ENCODE measurements around the gene CEL.

DNA sequence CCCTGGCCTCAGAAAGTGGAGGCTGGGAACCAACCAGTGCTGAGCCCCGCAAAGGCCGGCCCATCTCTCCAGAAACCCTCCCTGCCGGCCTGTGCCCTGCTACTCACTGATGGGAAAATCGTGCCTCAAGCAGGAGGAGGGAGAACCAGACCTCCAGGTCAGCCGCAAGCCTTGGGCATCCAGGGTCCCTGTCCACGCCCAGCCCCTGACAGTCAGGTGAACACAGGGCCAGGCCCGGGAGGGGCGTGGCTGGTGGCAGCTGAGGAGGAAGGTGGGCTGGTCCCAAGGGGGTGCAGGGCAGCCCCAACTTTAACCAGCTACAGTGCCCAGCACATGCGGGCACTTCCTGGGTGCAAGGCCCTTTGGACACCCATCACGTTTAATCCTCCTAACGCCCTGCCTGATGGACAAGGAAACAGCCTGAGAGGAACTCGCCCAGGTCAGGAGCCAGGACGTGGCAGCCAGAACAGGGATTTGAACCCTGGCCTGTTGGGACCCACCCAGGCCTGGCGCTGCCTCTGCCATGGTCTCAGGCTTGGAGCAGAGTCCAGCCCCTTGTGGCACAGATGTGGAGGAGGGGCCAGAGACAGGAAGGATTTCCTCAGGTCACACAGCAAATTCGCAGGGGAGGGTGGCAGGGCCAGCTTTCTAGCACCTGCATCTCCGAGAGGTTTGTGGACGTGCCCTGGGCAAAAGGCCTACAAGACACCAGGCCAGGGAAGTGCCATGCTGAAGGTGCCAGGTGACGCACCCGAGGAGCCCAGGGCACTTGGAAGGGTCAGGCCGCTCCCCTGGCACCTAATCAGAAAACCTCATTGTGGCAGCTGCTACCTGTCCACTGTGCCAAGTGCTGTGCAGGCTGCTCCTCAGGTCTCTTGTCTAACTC, 54.8 kb downstream of the CEL start:
- TF ChIP-seq, protein P1, sequence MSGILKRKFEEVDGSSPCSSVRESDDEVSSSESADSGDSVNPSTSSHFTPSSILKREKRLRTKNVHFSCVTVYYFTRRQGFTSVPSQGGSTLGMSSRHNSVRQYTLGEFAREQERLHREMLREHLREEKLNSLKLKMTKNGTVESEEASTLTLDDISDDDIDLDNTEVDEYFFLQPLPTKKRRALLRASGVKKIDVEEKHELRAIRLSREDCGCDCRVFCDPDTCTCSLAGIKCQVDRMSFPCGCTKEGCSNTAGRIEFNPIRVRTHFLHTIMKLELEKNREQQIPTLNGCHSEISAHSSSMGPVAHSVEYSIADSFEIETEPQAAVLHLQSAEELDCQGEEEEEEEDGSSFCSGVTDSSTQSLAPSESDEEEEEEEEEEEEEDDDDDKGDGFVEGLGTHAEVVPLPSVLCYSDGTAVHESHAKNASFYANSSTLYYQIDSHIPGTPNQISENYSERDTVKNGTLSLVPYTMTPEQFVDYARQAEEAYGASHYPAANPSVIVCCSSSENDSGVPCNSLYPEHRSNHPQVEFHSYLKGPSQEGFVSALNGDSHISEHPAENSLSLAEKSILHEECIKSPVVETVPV (CRISPR knock-in tag; IDR thresholded peaks at IDR 0.05) = no peak
- TF ChIP-seq, protein P2, sequence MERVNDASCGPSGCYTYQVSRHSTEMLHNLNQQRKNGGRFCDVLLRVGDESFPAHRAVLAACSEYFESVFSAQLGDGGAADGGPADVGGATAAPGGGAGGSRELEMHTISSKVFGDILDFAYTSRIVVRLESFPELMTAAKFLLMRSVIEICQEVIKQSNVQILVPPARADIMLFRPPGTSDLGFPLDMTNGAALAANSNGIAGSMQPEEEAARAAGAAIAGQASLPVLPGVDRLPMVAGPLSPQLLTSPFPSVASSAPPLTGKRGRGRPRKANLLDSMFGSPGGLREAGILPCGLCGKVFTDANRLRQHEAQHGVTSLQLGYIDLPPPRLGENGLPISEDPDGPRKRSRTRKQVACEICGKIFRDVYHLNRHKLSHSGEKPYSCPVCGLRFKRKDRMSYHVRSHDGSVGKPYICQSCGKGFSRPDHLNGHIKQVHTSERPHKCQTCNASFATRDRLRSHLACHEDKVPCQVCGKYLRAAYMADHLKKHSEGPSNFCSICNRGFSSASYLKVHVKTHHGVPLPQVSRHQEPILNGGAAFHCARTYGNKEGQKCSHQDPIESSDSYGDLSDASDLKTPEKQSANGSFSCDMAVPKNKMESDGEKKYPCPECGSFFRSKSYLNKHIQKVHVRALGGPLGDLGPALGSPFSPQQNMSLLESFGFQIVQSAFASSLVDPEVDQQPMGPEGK (CRISPR knock-in tag; IDR thresholded peaks at IDR 0.05; ENCODE audit: borderline replicate concordance) = no peak
- TF ChIP-seq SNAI2 (CRISPR knock-in tag; IDR thresholded peaks at IDR 0.05) (no peak), ZFP30 (CRISPR knock-in tag; IDR thresholded peaks at IDR 0.05) (no peak), CSDC2 (CRISPR knock-in tag; IDR thresholded peaks at IDR 0.05) (no peak), ZC3H10 (CRISPR knock-in tag; IDR thresholded peaks at IDR 0.05) (no peak), PPARA (CRISPR knock-in tag; IDR thresholded peaks at IDR 0.05; ENCODE audit: borderline replicate concordance) (no peak), GLIS3 (CRISPR knock-in tag; IDR thresholded peaks at IDR 0.05) (no peak), OSR1 (CRISPR knock-in tag; IDR thresholded peaks at IDR 0.05) (no peak), BACH2 (CRISPR knock-in tag; IDR thresholded peaks at IDR 0.05; ENCODE audit: borderline replicate concordance) (no peak), ZFP3 (CRISPR knock-in tag; IDR thresholded peaks at IDR 0.05) (no peak)
- TF ChIP-seq, protein P3, sequence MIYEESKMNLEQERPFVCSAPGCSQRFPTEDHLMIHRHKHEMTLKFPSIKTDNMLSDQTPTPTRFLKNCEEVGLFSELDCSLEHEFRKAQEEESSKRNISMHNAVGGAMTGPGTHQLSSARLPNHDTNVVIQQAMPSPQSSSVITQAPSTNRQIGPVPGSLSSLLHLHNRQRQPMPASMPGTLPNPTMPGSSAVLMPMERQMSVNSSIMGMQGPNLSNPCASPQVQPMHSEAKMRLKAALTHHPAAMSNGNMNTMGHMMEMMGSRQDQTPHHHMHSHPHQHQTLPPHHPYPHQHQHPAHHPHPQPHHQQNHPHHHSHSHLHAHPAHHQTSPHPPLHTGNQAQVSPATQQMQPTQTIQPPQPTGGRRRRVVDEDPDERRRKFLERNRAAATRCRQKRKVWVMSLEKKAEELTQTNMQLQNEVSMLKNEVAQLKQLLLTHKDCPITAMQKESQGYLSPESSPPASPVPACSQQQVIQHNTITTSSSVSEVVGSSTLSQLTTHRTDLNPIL (CRISPR knock-in tag; IDR thresholded peaks at IDR 0.05; ENCODE audit: low read depth) = no peak
- TF ChIP-seq, protein P4, sequence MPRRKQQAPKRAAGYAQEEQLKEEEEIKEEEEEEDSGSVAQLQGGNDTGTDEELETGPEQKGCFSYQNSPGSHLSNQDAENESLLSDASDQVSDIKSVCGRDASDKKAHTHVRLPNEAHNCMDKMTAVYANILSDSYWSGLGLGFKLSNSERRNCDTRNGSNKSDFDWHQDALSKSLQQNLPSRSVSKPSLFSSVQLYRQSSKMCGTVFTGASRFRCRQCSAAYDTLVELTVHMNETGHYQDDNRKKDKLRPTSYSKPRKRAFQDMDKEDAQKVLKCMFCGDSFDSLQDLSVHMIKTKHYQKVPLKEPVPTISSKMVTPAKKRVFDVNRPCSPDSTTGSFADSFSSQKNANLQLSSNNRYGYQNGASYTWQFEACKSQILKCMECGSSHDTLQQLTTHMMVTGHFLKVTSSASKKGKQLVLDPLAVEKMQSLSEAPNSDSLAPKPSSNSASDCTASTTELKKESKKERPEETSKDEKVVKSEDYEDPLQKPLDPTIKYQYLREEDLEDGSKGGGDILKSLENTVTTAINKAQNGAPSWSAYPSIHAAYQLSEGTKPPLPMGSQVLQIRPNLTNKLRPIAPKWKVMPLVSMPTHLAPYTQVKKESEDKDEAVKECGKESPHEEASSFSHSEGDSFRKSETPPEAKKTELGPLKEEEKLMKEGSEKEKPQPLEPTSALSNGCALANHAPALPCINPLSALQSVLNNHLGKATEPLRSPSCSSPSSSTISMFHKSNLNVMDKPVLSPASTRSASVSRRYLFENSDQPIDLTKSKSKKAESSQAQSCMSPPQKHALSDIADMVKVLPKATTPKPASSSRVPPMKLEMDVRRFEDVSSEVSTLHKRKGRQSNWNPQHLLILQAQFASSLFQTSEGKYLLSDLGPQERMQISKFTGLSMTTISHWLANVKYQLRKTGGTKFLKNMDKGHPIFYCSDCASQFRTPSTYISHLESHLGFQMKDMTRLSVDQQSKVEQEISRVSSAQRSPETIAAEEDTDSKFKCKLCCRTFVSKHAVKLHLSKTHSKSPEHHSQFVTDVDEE (CRISPR knock-in tag; IDR thresholded peaks at IDR 0.05) = no peak
- TF ChIP-seq, protein P5, sequence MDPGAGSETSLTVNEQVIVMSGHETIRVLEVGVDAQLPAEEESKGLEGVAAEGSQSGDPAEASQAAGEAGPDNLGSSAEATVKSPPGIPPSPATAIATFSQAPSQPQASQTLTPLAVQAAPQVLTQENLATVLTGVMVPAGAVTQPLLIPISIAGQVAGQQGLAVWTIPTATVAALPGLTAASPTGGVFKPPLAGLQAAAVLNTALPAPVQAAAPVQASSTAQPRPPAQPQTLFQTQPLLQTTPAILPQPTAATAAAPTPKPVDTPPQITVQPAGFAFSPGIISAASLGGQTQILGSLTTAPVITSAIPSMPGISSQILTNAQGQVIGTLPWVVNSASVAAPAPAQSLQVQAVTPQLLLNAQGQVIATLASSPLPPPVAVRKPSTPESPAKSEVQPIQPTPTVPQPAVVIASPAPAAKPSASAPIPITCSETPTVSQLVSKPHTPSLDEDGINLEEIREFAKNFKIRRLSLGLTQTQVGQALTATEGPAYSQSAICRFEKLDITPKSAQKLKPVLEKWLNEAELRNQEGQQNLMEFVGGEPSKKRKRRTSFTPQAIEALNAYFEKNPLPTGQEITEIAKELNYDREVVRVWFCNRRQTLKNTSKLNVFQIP (CRISPR knock-in tag; IDR thresholded peaks at IDR 0.05; ENCODE audit: borderline replicate concordance, low read depth) = no peak

All from SK-N-SH treated with all-trans-retinoic acid at 6 μM for 48 hours (cell line).